GM12875 (cell line): Measurements from ENCODE around the gene PABPC3.

Experiments used
- H3K4me3 ChIP-seq: one replicate; pipeline ENCODE4 v1.5.1; 2011; ENCODE audit warnings: low read depth, low read length, control low read depth
- TF ChIP-seq, protein P1 (sequence below): IDR thresholded peaks from 2 replicates; pipeline ENCODE4 v1.5.1; 2011; ENCODE audit warnings: low read depth, mild to moderate bottlenecking, control low read depth, inconsistent platforms, low read length, moderate library complexity, borderline replicate concordance; ENCODE audit not compliant: insufficient read depth

Gene PABPC3

DNA sequence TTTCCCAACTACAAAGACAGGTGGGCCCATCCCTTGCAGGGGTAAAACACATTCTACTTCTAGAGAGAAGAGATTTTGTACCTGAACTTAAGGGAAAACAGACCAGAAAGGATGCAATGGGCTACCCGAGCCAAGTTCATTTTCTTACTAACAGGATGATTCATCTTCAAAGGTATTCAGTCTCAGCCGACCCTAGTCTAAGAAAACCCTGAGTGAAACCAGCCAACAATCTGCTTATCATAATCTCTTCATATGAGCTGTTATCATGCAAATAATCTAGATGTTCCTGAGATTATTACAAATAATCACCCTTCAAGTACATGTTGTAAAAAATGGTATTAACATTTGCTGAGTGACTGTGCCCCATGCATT is 15.6 kb downstream of the PABPC3 start:
- no peak overlapping the region for H3K4me3 ChIP-seq
- TF ChIP-seq, protein P1, sequence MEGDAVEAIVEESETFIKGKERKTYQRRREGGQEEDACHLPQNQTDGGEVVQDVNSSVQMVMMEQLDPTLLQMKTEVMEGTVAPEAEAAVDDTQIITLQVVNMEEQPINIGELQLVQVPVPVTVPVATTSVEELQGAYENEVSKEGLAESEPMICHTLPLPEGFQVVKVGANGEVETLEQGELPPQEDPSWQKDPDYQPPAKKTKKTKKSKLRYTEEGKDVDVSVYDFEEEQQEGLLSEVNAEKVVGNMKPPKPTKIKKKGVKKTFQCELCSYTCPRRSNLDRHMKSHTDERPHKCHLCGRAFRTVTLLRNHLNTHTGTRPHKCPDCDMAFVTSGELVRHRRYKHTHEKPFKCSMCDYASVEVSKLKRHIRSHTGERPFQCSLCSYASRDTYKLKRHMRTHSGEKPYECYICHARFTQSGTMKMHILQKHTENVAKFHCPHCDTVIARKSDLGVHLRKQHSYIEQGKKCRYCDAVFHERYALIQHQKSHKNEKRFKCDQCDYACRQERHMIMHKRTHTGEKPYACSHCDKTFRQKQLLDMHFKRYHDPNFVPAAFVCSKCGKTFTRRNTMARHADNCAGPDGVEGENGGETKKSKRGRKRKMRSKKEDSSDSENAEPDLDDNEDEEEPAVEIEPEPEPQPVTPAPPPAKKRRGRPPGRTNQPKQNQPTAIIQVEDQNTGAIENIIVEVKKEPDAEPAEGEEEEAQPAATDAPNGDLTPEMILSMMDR, result no peak

DNA sequence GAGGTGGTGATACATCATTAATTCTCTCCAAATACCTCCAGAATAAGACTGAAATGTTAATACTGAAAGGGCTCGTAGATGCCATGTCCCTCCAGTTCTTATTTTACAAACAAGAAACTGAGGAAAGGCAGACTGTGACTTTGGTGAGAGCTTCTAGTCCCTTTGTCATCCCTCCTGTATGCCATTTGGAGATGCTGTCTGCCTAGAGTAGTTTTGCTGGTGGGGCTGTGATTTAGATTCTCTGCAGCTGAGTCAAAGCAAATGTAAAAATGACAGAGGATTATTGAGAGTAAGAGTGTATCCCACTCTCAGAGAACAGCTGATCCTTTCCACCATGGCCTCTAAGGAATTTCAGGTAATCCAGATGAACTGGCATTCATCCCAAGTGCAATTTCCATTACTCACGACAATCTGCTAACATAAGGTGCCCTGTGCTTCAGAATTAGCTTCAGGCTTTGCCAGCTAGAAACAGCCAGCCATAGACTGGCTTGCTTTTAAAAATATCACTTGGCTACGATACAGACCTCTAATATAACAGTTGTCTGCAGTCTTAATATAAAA is 16.8 kb downstream of the PABPC3 start:
- TF ChIP-seq, protein P1, result no peak
- no peak overlapping the region for H3K4me3 ChIP-seq

DNA sequence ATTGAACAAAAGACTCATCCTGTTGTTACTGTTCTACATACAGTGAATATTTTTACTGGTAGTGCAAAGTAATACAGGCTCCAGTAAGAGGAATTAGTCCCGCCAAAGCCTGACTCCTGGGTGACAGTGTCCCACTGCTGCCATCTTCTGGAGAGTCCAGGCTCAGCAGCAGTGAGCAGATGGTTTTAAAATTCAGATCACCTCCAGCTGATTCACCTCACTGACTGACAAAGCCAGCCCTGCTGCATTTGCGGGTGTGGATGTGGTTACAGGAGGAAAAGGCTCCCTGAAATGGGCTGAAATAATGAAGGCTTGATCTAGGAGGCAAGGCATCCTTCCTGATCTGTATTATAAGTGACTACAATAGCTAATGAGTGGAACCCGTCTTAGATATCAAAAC is 18.3 kb downstream of the PABPC3 start:
- no peak overlapping the region for H3K4me3 ChIP-seq

DNA sequence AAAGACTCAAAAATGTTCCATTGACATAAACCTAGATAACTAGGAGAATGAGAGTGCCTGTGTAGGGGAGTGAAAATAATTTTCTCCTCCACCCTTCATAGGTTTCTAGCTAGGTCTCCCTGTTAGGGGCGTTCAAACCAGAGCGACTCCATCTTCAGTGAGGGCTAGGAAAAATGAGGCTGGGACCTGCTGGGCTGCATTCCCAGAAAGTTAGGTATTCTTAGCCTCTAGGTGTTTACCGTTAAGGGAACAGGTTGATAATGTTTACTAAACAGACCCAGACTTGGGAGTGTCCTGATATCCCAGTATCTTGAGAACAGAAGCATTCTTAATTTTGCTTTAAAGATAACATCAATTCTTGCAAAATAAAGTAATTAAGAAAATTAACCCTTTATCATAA is 20.1 kb downstream of the PABPC3 start:
- no peak overlapping the region for H3K4me3 ChIP-seq
- TF ChIP-seq, protein P1, result no peak

More for the DNA sequence above, 18.3 kb downstream of the PABPC3 start:
- TF ChIP-seq, protein P1, result peak; percentile 87

DNA sequence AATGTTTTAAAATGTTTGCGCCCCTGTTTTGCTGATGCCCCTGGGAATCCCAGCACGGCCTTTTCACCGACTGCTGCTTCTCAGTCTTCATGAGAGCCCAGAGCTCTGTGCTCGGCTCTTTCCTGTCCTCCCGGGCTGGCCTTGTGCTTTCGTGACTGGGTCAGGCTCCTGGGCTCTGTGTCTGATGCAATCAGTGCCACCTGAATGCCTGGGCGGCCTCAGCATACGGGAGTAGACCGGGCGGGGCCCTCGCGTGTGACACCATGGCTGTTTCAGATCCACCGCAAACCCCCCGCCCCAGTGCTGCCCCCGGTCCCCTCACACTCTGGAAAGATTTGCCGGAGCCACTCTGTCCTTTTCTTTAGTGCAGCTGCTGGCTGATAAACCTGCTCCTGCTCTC is 21.4 kb downstream of the PABPC3 start:
- H3K4me3 ChIP-seq, result no peak overlapping the region
- TF ChIP-seq, protein P1, result no peak

DNA sequence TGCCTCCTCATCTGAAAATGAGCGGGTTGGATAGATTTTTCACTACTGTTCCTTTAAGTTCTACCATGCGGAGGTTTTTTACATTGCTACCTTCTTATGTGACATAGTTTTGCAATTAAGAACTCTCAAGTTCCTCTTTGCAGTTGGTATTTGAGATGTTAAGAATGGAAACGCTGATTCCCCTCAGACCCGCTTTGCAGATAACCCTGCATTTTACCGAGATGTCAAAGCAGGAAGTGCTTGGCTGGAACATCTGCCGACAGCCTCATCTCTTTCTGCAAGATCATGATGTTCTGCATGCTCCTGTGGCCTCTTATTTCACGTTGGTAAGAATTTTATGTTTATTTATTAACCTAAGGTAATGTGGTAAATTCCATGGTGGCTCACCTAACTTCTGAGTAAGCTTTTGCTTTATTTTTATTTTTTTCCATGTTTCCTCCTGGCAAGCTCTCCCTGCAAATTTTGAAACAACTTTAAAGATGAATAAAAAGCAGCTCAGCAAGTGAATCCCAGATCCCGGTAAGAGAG is 22.5 kb downstream of the PABPC3 start:
- TF ChIP-seq, protein P1, result no peak
- no peak overlapping the region for H3K4me3 ChIP-seq

DNA sequence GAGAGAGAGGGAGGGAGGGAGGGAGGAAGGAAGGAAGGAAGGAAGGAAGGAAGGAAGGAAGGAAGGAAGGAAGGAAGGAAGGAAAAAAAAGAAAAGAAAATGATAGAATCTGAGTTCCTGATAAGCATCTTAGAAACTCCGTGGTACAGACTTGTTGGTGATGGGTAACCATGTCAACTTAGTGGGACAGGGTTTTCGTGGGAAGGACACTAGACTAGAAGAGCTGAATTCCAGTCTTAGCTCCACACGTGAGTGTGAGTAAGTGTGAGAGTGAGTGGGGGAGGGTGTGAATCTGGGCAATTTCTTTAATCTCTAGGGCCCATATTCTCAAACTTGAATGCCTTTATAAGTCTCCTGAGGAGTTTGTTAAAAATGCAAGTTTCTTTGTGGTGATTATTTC is 35.0 kb downstream of the PABPC3 start:
- TF ChIP-seq, protein P1, result no peak
- no peak overlapping the region for H3K4me3 ChIP-seq
